IgD-negative memory B cell (primary cell): ENCODE measurements around the gene RIT2. TPM values are rescaled to one million over a fixed set of nuclear protein-coding genes. Genes with fewer than 3 reads are reported as not detected.

Source experiments
- H3K27ac Mint-ChIP-seq, 3 donors: one replicate each; pipeline ENCODE4 v1.8.0; 2020 to 2022; ENCODE audit warnings: mild to moderate bottlenecking in 3 of 3, mixed read lengths in 3 of 3, moderate library complexity in 1 of 3
- H3K27me3 Mint-ChIP-seq: one replicate; pipeline ENCODE4 v1.8.0; 2021; ENCODE audit warnings: mixed read lengths
- H3K36me3 Mint-ChIP-seq: one replicate; pipeline ENCODE4 v1.8.0; 2020; ENCODE audit warnings: mild to moderate bottlenecking, mixed read lengths
- H3K4me1 Mint-ChIP-seq, 3 donors: one replicate each; pipeline ENCODE4 v1.8.0; 2020 to 2022; ENCODE audit warnings: mixed read lengths in 3 of 3, mild to moderate bottlenecking in 1 of 3
- H3K4me3 Mint-ChIP-seq, 4 donors: one replicate each; pipeline ENCODE4 v1.8.0; 2020 to 2022; ENCODE audit warnings: mild to moderate bottlenecking in 4 of 4, mixed read lengths in 4 of 4, moderate library complexity in 3 of 4
- H3K9me3 Mint-ChIP-seq, 3 donors: one replicate each; pipeline ENCODE4 v1.8.0; 2020 to 2021; ENCODE audit warnings: mixed read lengths in 3 of 3, mild to moderate bottlenecking in 1 of 3
- polyA plus RNA-seq: library from polyadenylated mRNA; unstranded; fragments of 300-500 nt; fragmentation: Illumina TruSeq; gene quantifications from one replicate; pipeline ENCODE4 v1.2.3, GENCODE V29; 2021

Gene RIT2
- polyA plus RNA-seq, 1 donor from 2014 or later = not detected

GRCh38 chr18:43010611-43011010 lies 104.9 kb downstream of the RIT2 start:
- Mint-ChIP-seq H3K27ac (no peak overlapping the region), H3K4me3 (no peak overlapping the region), H3K9me3 (peaks cover 0 to 8% (median 0%) of the 10 kb centered on the region in 3 donors), H3K36me3 (no peaks in the 10 kb centered on the region), H3K4me1 (no peaks in the 10 kb centered on the region), H3K27me3 (no peaks in the 10 kb centered on the region)

- H3K9me3 Mint-ChIP-seq = peaks cover 0 to 8% (median 0%) of the 10 kb centered on the region in 3 donors
- H3K4me3 Mint-ChIP-seq = no peak overlapping the region
- H3K36me3 Mint-ChIP-seq = no peaks in the 10 kb centered on the region
- no peak overlapping the region for H3K27ac Mint-ChIP-seq
- H3K27me3 Mint-ChIP-seq = no peaks in the 10 kb centered on the region
- no peaks in the 10 kb centered on the region for H3K4me1 Mint-ChIP-seq
Measured at GRCh38 chr18:43009674-43010073, 105.8 kb downstream of the RIT2 start.

GRCh38 chr18:43007365-43007764 lies 108.1 kb downstream of the RIT2 start:
- H3K27ac Mint-ChIP-seq = no peak overlapping the region
- peaks cover 0 to 11% (median 0%) of the 10 kb centered on the region in 3 donors for H3K9me3 Mint-ChIP-seq
- H3K4me3 Mint-ChIP-seq = no peak overlapping the region
- no peaks in the 10 kb centered on the region for H3K4me1 Mint-ChIP-seq
- H3K27me3 Mint-ChIP-seq = no peaks in the 10 kb centered on the region
- no peaks in the 10 kb centered on the region for H3K36me3 Mint-ChIP-seq

GRCh38 chr18:43004421-43004820 lies 111.1 kb downstream of the RIT2 start:
- H3K4me3 Mint-ChIP-seq = no peak overlapping the region
- H3K4me1 Mint-ChIP-seq = no peaks in the 10 kb centered on the region
- no peak overlapping the region for H3K27ac Mint-ChIP-seq
- no peaks in the 10 kb centered on the region for H3K36me3 Mint-ChIP-seq
- peaks cover 0 to 7% (median 5%) of the 10 kb centered on the region in 3 donors for H3K9me3 Mint-ChIP-seq
- H3K27me3 Mint-ChIP-seq = no peaks in the 10 kb centered on the region

GRCh38 chr18:43001821-43002220 lies 113.7 kb downstream of the RIT2 start:
- no peaks in the 10 kb centered on the region for H3K4me1 Mint-ChIP-seq
- no peaks in the 10 kb centered on the region for H3K27me3 Mint-ChIP-seq
- H3K27ac Mint-ChIP-seq = no peak overlapping the region
- no peaks in the 10 kb centered on the region for H3K36me3 Mint-ChIP-seq
- H3K9me3 Mint-ChIP-seq = peaks cover 0 to 5% (median 3%) of the 10 kb centered on the region in 3 donors
- H3K4me3 Mint-ChIP-seq = no peak overlapping the region

GRCh38 chr18:42996824-42997223 lies 118.7 kb downstream of the RIT2 start:
- Mint-ChIP-seq H3K4me3 (no peak overlapping the region), H3K4me1 (no peaks in the 10 kb centered on the region), H3K9me3 (peaks cover 0 to 9% (median 7%) of the 10 kb centered on the region in 3 donors), H3K36me3 (no peaks in the 10 kb centered on the region), H3K27ac (no peak overlapping the region), H3K27me3 (no peaks in the 10 kb centered on the region)

GRCh38 chr18:42980426-42980825 lies 135.1 kb downstream of the RIT2 start:
- H3K9me3 Mint-ChIP-seq = peaks cover 0 to 3% (median 0%) of the 10 kb centered on the region in 3 donors

GRCh38 chr18:42977982-42978637 lies 137.4 kb downstream of the RIT2 start:
- Mint-ChIP-seq H3K4me3 (no peak overlapping the region), H3K27ac (no peak overlapping the region), H3K4me1 (no peaks in the 10 kb centered on the region), H3K36me3 (no peaks in the 10 kb centered on the region), H3K9me3 (peaks cover 0 to 7% (median 3%) of the 10 kb centered on the region in 3 donors), H3K27me3 (no peaks in the 10 kb centered on the region)

More at GRCh38 chr18:42980426-42980825, 135.1 kb downstream of the RIT2 start:
- Mint-ChIP-seq H3K4me1 (no peaks in the 10 kb centered on the region), H3K4me3 (no peak overlapping the region), H3K27me3 (no peaks in the 10 kb centered on the region), H3K27ac (no peak overlapping the region), H3K36me3 (no peaks in the 10 kb centered on the region)

GRCh38 chr18:42976869-42977590 lies 138.5 kb downstream of the RIT2 start:
- Mint-ChIP-seq H3K27me3 (no peaks in the 10 kb centered on the region), H3K9me3 (peaks cover 2 to 7% (median 3%) of the 10 kb centered on the region in 3 donors), H3K4me3 (no peak overlapping the region), H3K4me1 (no peaks in the 10 kb centered on the region), H3K27ac (no peak overlapping the region), H3K36me3 (no peaks in the 10 kb centered on the region)

GRCh38 chr18:42969366-42969765 lies 146.1 kb downstream of the RIT2 start:
- Mint-ChIP-seq H3K9me3 (peaks cover 0 to 12% (median 2%) of the 10 kb centered on the region in 3 donors), H3K4me1 (no peaks in the 10 kb centered on the region), H3K27me3 (no peaks in the 10 kb centered on the region), H3K4me3 (no peak overlapping the region), H3K27ac (no peak overlapping the region), H3K36me3 (no peaks in the 10 kb centered on the region)

GRCh38 chr18:42961298-42961697 lies 154.2 kb downstream of the RIT2 start:
- no peak overlapping the region for H3K4me3 Mint-ChIP-seq
- no peaks in the 10 kb centered on the region for H3K36me3 Mint-ChIP-seq
- no peak overlapping the region for H3K27ac Mint-ChIP-seq
- H3K4me1 Mint-ChIP-seq = no peaks in the 10 kb centered on the region
- H3K27me3 Mint-ChIP-seq = no peaks in the 10 kb centered on the region
- peaks cover 0 to 2% (median 0%) of the 10 kb centered on the region in 3 donors for H3K9me3 Mint-ChIP-seq

GRCh38 chr18:42959528-42959927 lies 156.0 kb downstream of the RIT2 start:
- no peaks in the 10 kb centered on the region for H3K36me3 Mint-ChIP-seq
- no peaks in the 10 kb centered on the region for H3K4me1 Mint-ChIP-seq
- H3K4me3 Mint-ChIP-seq = no peak overlapping the region
- H3K9me3 Mint-ChIP-seq = peaks cover 0 to 2% (median 0%) of the 10 kb centered on the region in 3 donors
- H3K27ac Mint-ChIP-seq = no peak overlapping the region
- no peaks in the 10 kb centered on the region for H3K27me3 Mint-ChIP-seq

- no peak overlapping the region for H3K27ac Mint-ChIP-seq
- no peaks in the 10 kb centered on the region for H3K36me3 Mint-ChIP-seq
- peaks cover 0 to 2% (median 0%) of the 10 kb centered on the region in 3 donors for H3K9me3 Mint-ChIP-seq
- no peaks in the 10 kb centered on the region for H3K27me3 Mint-ChIP-seq
- no peaks in the 10 kb centered on the region for H3K4me1 Mint-ChIP-seq
- H3K4me3 Mint-ChIP-seq = no peak overlapping the region
Measured at GRCh38 chr18:42958353-42958752, 157.1 kb downstream of the RIT2 start.

GRCh38 chr18:42956287-42956686 lies 159.2 kb downstream of the RIT2 start:
- no peak overlapping the region for H3K27ac Mint-ChIP-seq
- H3K27me3 Mint-ChIP-seq = no peaks in the 10 kb centered on the region
- peaks cover 0 to 3% (median 0%) of the 10 kb centered on the region in 3 donors for H3K9me3 Mint-ChIP-seq
- no peaks in the 10 kb centered on the region for H3K36me3 Mint-ChIP-seq
- H3K4me1 Mint-ChIP-seq = no peaks in the 10 kb centered on the region
- no peak overlapping the region for H3K4me3 Mint-ChIP-seq

- Mint-ChIP-seq H3K9me3 (peaks cover 0 to 4% (median 0%) of the 10 kb centered on the region in 3 donors), H3K27ac (no peak overlapping the region), H3K4me1 (no peaks in the 10 kb centered on the region), H3K4me3 (no peak overlapping the region), H3K27me3 (no peaks in the 10 kb centered on the region), H3K36me3 (no peaks in the 10 kb centered on the region)
Measured at GRCh38 chr18:42954887-42955286, 160.6 kb downstream of the RIT2 start.

- no peaks in the 10 kb centered on the region for H3K27me3 Mint-ChIP-seq
- H3K4me1 Mint-ChIP-seq = no peaks in the 10 kb centered on the region
- no peak overlapping the region for H3K4me3 Mint-ChIP-seq
- no peak overlapping the region for H3K27ac Mint-ChIP-seq
- H3K9me3 Mint-ChIP-seq = peaks cover 0 to 2% (median 0%) of the 10 kb centered on the region in 3 donors
- H3K36me3 Mint-ChIP-seq = no peaks in the 10 kb centered on the region
Measured at GRCh38 chr18:42953306-42953705, 162.2 kb downstream of the RIT2 start.
